GM06990 (cell line): ENCODE measurements around the gene DMD.

ENCODE experiments used
- DNase-seq: peaks from one replicate; pipeline ENCODE4 v3.0.0-alpha.2; 2011; ENCODE audit not compliant: insufficient read length; ENCODE audit errors: extremely low read depth
- H3K27me3 ChIP-seq: replicated peaks from 2 replicates; pipeline ENCODE4 v1.6.0; 2011; ENCODE audit warnings: low read length; ENCODE audit not compliant: control insufficient read depth, insufficient read depth
- H3K36me3 ChIP-seq: 2 replicates; pipeline ENCODE4 v1.5.1; 2011; ENCODE audit warnings: low read length; ENCODE audit not compliant: control insufficient read depth, insufficient read depth
- H3K4me3 ChIP-seq: replicated peaks from 2 replicates; pipeline ENCODE4 v1.5.1; 2011; ENCODE audit warnings: low read depth, mild to moderate bottlenecking, control low read depth, low read length
- CTCF ChIP-seq: IDR thresholded peaks from 2 replicates; pipeline ENCODE4 v1.5.1; 2011; ENCODE audit warnings: low read length, control low read depth, mild to moderate bottlenecking, inconsistent platforms; ENCODE audit not compliant: insufficient read depth, poor library complexity, severe bottlenecking

Gene DMD

DNA sequence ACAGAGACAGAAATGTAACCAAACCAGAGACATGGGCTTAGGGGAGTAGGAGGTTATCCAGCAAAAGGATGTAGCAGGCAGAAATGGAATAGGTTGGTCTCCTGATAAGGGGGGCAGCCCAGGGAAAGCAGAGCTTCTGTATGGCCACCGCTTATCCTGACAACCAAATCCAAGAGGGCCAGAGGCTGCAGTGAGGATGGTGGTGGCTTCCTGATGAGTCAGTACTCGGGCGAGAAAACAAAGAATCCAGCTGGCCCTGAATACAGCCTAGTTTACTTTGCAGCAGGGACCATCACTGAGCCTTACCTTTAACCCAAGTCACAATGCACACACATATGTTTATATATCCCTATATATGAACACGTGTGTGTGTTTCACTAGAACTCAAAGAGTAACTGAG is 2009.8 kb downstream of the DMD start:
- peaks cover 2% of the 10 kb centered on the region; the same call in 1 of the 2 replicates for H3K36me3 ChIP-seq
- no peak for DNase-seq
- H3K4me3 ChIP-seq = no peak overlapping the region
- H3K27me3 ChIP-seq = no peaks in the 10 kb centered on the region
- no peak for TF ChIP-seq CTCF

GRCh38 chrX:31200430-31200829 is 2010.9 kb downstream of the DMD start:
- H3K27me3 ChIP-seq = no peaks in the 10 kb centered on the region
- no peak overlapping the region for H3K4me3 ChIP-seq
- DNase-seq = no peak
- peaks cover 2% of the 10 kb centered on the region; the same call in 1 of the 2 replicates for H3K36me3 ChIP-seq
- no peak for TF ChIP-seq CTCF

DNA sequence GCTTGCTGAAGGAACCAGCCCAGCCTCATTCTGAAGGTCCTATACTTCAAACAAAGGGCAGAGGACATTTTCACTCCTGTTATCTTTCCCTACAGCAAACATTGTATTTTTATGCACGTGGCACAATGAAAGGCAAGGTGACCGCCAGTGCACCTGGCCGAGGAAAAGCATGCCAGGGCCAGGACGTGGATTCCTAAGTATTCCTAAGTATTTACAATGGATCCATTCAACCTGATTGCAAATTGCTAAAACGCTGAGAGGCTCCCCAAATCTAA is 2011.6 kb downstream of the DMD start:
- H3K4me3 ChIP-seq = no peak overlapping the region
- DNase-seq = no peak
- no peaks in the 10 kb centered on the region for H3K27me3 ChIP-seq
- no peak for TF ChIP-seq CTCF
- peaks cover 2% of the 10 kb centered on the region; the same call in 1 of the 2 replicates for H3K36me3 ChIP-seq

DNA sequence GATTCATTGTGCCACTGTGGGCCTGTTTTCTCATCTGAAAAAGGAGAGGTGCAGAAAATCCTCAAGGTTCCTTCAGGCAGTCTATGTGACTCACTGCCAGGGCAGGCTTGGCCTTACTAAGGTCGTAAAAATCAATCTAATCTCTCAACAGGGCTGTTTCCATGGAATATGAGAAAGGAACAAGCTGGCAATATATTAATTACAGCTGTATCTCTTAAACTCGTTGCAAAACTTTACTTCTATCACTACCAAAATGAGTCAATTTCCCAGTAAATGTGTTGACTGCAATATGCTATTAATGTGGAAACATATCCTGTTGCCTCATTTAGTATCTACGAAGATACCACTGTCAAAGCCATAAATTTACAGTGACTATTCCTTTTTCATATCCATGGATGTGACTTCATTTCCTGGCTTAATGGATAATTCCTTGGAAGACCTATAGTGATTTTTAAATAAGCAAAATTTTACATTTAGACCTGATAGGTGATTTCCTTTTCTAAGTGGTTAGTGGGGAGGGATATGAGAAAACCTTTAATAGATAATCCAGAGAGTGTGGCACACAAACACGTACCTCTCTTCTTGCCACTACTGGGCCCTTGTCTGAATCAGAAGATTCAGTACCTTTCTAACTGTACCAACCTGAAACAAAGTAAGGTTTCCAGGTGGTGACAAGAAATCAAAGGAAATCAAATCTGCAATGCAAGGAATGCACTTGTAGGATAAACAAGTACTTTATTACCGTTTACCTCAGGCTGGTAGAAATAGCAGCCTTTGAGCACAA is 2012.1 kb downstream of the DMD start:
- DNase-seq = no peak
- TF ChIP-seq CTCF = no peak

DNA sequence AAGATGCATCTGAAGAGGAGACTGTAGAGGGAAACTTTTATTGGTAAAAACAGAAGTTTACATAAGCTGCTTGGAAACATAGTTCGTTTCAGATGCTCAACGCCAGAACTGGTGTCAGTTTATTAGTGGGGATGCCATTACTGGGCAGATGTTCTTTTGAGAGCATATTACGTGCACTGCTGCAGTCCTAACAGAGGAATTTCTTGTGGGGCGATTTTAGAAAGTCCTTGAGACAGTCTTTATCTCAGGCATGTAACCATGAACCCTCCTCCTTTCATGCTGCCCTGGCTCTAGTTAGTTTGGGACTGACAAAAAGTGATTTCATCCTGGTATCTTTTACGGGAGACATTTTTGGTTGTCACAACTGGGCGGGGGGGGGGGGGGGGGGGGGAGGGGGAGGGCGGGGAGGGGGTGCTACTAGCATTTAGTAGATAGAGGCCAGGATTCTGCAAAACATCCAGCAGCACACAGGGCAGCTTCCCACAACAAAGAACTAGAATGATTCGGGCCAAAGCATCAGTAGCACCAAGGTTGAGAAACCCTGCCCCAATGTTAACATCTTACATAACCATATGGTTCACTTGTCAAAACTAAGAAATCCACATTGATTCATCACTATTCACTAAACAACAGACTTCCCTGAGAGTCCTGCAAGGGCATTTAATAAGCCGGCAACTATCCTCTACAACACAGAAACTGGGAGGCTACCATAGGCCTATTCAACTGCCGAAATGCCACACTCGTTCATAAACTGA is 2021.0 kb downstream of the DMD start:
- no peak overlapping the region for H3K4me3 ChIP-seq
- DNase-seq = no peak
- H3K36me3 ChIP-seq = no peaks in the 10 kb centered on the region
- H3K27me3 ChIP-seq = no peaks in the 10 kb centered on the region
- TF ChIP-seq CTCF = no peak

More for the DNA sequence above, 2012.1 kb downstream of the DMD start:
- Histone ChIP-seq H3K27me3 (no peaks in the 10 kb centered on the region), H3K36me3 (peaks cover 2% of the 10 kb centered on the region; the same call in 1 of the 2 replicates), H3K4me3 (no peak overlapping the region)
